Measurements from ENCODE around the gene LSAMP. TPM values are rescaled to one million over a fixed set of nuclear protein-coding genes. Genes with fewer than 3 reads are reported as not detected.
A peak's percentile ranks its signal among the peaks of the same experiment; 100 is the strongest.

Gene LSAMP
- total and polyA plus RNA-seq, 9 of the 15 experiments (the other 6 are each of a cell fraction or from before 2014, with no cell fraction given): 0.09 to 0.11 TPM; not detected in 7

- TF ChIP-seq ZBTB12 (CRISPR knock-in tag; IDR thresholded peaks at IDR 0.05) (no peak), ZNF561 (CRISPR knock-in tag; conservative IDR thresholded peaks at IDR 0.05) (no peak), RAD21 (CRISPR knock-in tag; conservative IDR thresholded peaks at IDR 0.05 in 1 of 2, IDR thresholded peaks at IDR 0.05 in 1 of 2) (peak; percentile 40 to 75), MCM7 (IDR thresholded peaks at IDR 0.05) (no peak), TRIM24 (IDR thresholded peaks at IDR 0.05) (0 out of 4 replicates have a peak, but pooled peaks of 1 of the 2 experiments have one; percentile 10), BRCA1 (IDR thresholded peaks at IDR 0.05) (no peak), BRCA1 (CRISPR knock-in tag; IDR thresholded peaks at IDR 0.05) (no peak), NRF1 (conservative IDR thresholded peaks at IDR 0.05 in 1 of 2, IDR thresholded peaks at IDR 0.05 in 1 of 2) (no peak), ZNF384 (IDR thresholded peaks at IDR 0.05; ENCODE audit: low read depth, low read length) (peak; percentile 80), HDAC2 (IDR thresholded peaks at IDR 0.05) (no peak), HSF4 (CRISPR knock-in tag; IDR thresholded peaks at IDR 0.05; ENCODE audit: borderline replicate concordance) (no peak), CBX3 (IDR thresholded peaks at IDR 0.05; ENCODE audit: borderline replicate concordance in 1 of 2, low read length in 2 of 2) (peak in 1 of 2 experiments; percentile 87; a peak in 2 of 3 replicates), SP2 (IDR thresholded peaks at IDR 0.05; ENCODE audit: extremely low read depth, low read depth, low read length, poor library complexity, severe bottlenecking) (no peak), VEZF1 (CRISPR knock-in tag; IDR thresholded peaks at IDR 0.05) (peak; percentile 81), CTCFL (IDR thresholded peaks at IDR 0.05; ENCODE audit: borderline replicate concordance, insufficient read depth, low read depth, low read length, poor library complexity, severe bottlenecking) (peak; percentile 27), ZBTB7A (IDR thresholded peaks at IDR 0.05; ENCODE audit: borderline replicate concordance, control insufficient read depth, low read depth, low read length) (no peak), SRF (CRISPR knock-in tag; IDR thresholded peaks at IDR 0.05) (no peak), ILK (tag; IDR thresholded peaks at IDR 0.05; ENCODE audit: borderline replicate concordance, low read depth) (no peak), RAD51 (IDR thresholded peaks at IDR 0.05; ENCODE audit: borderline replicate concordance, low read depth) (no peak), TEAD1 (CRISPR knock-in tag; IDR thresholded peaks at IDR 0.05) (no peak), FOSL1 (tag; conservative IDR thresholded peaks at IDR 0.05) (no peak)
These were observed 458.6 kb downstream of the LSAMP start (continued) for GRCh38 chr3:115986555-115987207.
